Measurements from ENCODE around the gene VGLL4.
"Not testable (repeated sequence)": the region's sequence is repeated elsewhere in the genome, so short reads cannot be mapped to it uniquely, and the experiment has no call there.

The VGLL4 gene

DNA sequence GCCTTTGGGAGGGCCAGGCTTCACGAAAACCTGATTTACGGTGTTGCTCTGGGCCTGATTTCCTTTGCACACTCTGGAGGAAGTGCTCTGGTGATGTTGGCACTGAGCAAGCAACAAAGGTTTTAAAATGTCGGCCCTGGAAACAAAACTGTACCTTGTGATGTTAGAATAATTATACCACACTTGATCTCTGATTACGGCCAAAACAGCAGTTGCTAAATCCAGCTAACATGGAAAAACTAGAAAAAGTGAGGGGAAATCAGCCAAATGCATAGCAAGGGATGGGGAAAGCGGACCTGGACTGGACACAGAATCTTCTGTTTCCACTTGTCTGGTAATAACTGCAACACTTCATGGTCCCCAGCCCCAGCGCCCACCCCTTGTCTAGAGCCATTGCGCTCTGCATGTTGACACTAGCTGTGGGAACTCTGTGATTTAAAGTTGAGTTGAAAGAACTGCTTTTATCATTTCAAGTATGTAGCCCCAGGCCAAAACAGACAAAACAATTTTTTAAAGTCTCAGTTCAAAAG, 120.1 kb downstream of the VGLL4 start:
- no peak for DNase-seq

GRCh38 chr3:11522953-11523571, 120.7 kb downstream of the VGLL4 start:
- DNase-seq, result no peak

- no peak for DNase-seq
Measured at GRCh38 chr3:11522398-11522715, 121.4 kb downstream of the VGLL4 start.

DNA sequence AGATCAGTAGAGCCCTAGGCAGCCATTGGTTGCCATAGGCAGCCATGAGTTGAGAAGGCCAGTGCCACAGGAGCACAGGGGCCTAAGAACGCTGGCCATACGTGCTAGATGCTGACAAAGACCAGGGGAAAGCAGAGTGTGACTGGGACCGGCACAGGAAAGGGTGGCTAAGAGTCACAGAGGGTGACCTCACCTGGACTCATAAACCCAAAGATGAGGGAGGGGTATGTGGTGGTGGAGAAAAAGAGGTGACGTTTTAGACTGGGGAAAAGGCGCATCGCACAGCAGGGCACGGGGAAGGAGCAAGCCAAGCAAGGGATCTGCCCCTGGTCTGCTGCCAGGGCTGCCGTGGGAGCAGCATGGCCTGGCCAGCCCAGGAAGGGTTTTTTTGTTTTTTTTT, 122.5 kb downstream of the VGLL4 start:
- no peak for DNase-seq

GRCh38 chr3:11517601-11518000, 126.1 kb downstream of the VGLL4 start:
- DNase-seq, result no peak

GRCh38 chr3:11514191-11514821, 129.4 kb downstream of the VGLL4 start:
- peak; percentile 42 for DNase-seq

GRCh38 chr3:11513817-11514135, 129.9 kb downstream of the VGLL4 start:
- no peak for DNase-seq

GRCh38 chr3:11513125-11513816, 130.4 kb downstream of the VGLL4 start:
- DNase-seq, result not testable (repeated sequence)

- not testable (repeated sequence) for DNase-seq
Measured at GRCh38 chr3:11511606-11512005, 132.1 kb downstream of the VGLL4 start.

DNA sequence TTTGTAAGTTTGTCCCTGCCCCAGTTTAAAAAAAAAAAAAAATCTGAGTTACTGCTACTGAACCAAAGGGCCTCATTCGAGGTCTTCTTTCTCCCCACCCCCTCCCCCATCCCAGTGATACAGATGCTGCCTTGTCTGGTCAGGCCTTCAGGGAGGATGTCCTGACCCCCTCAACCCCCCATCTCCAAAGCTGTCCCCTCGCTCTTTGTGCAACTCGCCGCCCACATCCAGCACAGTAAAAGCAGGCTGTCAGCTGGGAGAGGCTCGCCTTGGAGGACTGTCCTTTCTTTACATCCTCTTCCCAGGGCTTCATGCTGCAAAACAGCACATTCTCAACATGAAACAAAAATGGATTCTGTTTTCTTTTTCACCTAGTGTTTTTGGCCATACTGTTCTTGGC, 133.4 kb downstream of the VGLL4 start:
- DNase-seq, result no peak

- DNase-seq, result no peak
Measured at GRCh38 chr3:11510001-11510340, 133.7 kb downstream of the VGLL4 start.

- DNase-seq, result no peak
Measured at GRCh38 chr3:11509173-11510000, 134.3 kb downstream of the VGLL4 start.

DNA sequence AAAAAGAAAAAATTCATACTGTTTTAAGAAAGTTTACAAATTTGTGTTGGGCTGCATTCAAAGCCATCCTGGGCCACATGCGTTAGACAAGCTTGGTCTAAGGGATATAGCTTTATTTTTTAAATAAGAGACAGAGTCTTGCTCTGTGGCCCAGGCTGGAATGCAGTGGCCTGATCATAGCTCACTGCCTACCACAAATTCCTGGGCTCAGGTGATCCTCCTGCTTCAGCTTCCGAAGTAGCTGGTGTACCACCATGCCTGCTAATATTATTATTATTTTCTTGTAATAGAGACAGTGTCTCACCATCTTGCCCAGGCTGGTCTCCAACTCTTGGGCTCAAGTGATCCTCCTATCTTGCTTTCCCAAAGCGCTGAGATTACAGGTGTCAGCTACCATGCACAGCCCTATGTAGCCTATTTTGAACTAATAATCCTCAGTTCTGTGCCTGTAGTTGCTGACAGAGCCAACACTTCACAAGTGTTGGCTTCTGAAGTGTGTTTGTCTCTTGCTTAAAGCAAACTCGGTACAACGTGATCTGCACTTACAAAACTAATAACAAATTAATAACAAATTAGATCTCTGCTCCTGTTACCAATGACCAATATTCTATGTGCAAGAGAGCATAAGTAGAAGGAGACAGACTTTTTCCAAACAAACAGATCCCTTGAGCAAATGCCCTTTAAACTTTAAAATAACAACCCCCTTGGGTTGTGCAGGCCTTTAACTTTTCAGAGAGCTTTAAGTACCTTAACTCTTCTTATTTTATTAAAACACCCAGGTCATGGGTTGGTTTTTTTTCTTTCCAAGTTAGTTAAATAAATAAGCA, 135.2 kb downstream of the VGLL4 start:
- no peak for DNase-seq

GRCh38 chr3:11507719-11508118, 136.0 kb downstream of the VGLL4 start:
- peak in 1 of 2 experiments; percentile 14 for DNase-seq
